ENCODE measurements around the gene ZBTB17. TPM values are rescaled to one million over a fixed set of nuclear protein-coding genes. Genes with fewer than 3 reads are reported as not detected.

ZBTB17 gene
- total RNA-seq, 1 experiment from 2014 or later = 17.4 TPM

- TF ChIP-seq EZH2 (IDR thresholded peaks at IDR 0.05; ENCODE audit: low read depth) = no peak
- no peak for TF ChIP-seq CTCF (conservative IDR thresholded peaks at IDR 0.05)
- Histone ChIP-seq H3K79me2 (ENCODE audit: low read depth) (no peaks in the 10 kb centered on the region), H3K4me3 (no peak overlapping the region), H3K27ac (no peak overlapping the region), H3K27me3 (ENCODE audit: insufficient read depth, low read depth) (no peaks in the 10 kb centered on the region), H3K4me2 (no peak overlapping the region), H4K20me1 (ENCODE audit: insufficient read depth) (no peaks in the 10 kb centered on the region), H2AFZ (no peak overlapping the region), H3F3A (ENCODE audit: insufficient read depth, low read depth) (no peaks in the 10 kb centered on the region), H3K4me1 (replicated peaks; ENCODE audit: insufficient read depth) (no peaks in the 10 kb centered on the region), H3K9me2 (ENCODE audit: insufficient read depth) (no peaks in the 10 kb centered on the region), H3K9me3 (ENCODE audit: insufficient read depth, low read depth) (no peaks in the 10 kb centered on the region), H3K36me3 (ENCODE audit: low read depth) (no peaks in the 10 kb centered on the region)
- DNase-seq = no peak
- CTCF ChIA-PET = interaction anchor here (0.7 kb wide), 1 partner anchor 115 kb away, joined by 3 read pairs; no protein-coding TSS in a partner anchor
- intact Hi-C loops (cut with micrococcal nuclease; ENCODE audit: unreplicated experiment) = no loop called here
- POLR2A ChIA-PET (ENCODE audit: unreplicated experiment) = no interaction called here
- no TSS peak for BruUV-seq (replicated peaks)
Observed at GRCh38 chr1:15966956-15967344, 9.0 kb downstream of the ZBTB17 start.

GRCh38 chr1:15966081-15966955, 9.6 kb downstream of the ZBTB17 start:
- no peaks in the 10 kb centered on the region for H3K79me2 ChIP-seq (ENCODE audit: low read depth)
- H3K4me3 ChIP-seq = no peak overlapping the region
- no peak overlapping the region for H3K27ac ChIP-seq
- no peaks in the 10 kb centered on the region for H3K9me2 ChIP-seq (ENCODE audit: insufficient read depth)
- H3K36me3 ChIP-seq (ENCODE audit: low read depth) = no peaks in the 10 kb centered on the region
- H2AFZ ChIP-seq = no peak overlapping the region
- no peaks in the 10 kb centered on the region for H3K9me3 ChIP-seq (ENCODE audit: insufficient read depth, low read depth)
- intact Hi-C loops (cut with micrococcal nuclease; ENCODE audit: unreplicated experiment) = no loop called here
- POLR2A ChIA-PET (ENCODE audit: unreplicated experiment) = no interaction called here
- BruUV-seq (replicated peaks) = no TSS peak
- TF ChIP-seq EZH2 (IDR thresholded peaks at IDR 0.05; ENCODE audit: low read depth) = no peak
- TF ChIP-seq CTCF (conservative IDR thresholded peaks at IDR 0.05) = no peak
- H3K4me1 ChIP-seq (replicated peaks; ENCODE audit: insufficient read depth) = no peaks in the 10 kb centered on the region
- CTCF ChIA-PET = interaction anchor here (0.7 kb wide), 1 partner anchor 116 kb away, joined by 3 read pairs; no protein-coding TSS in a partner anchor
- H4K20me1 ChIP-seq (ENCODE audit: insufficient read depth) = no peaks in the 10 kb centered on the region
- H3F3A ChIP-seq (ENCODE audit: insufficient read depth, low read depth) = no peaks in the 10 kb centered on the region
- DNase-seq = no peak
- no peak overlapping the region for H3K4me2 ChIP-seq
- no peaks in the 10 kb centered on the region for H3K27me3 ChIP-seq (ENCODE audit: insufficient read depth, low read depth)

- no peaks in the 10 kb centered on the region for H3K27me3 ChIP-seq (ENCODE audit: insufficient read depth, low read depth)
- H3K27ac ChIP-seq = no peak overlapping the region
- DNase-seq = no peak
- intact Hi-C loops (cut with micrococcal nuclease; ENCODE audit: unreplicated experiment) = no loop called here
- TF ChIP-seq CTCF (conservative IDR thresholded peaks at IDR 0.05) (no peak), EZH2 (IDR thresholded peaks at IDR 0.05; ENCODE audit: low read depth) (no peak)
- H3K4me3 ChIP-seq = no peak overlapping the region
- no peaks in the 10 kb centered on the region for H3K9me3 ChIP-seq (ENCODE audit: insufficient read depth, low read depth)
- H4K20me1 ChIP-seq (ENCODE audit: insufficient read depth) = no peaks in the 10 kb centered on the region
- no peaks in the 10 kb centered on the region for H3K36me3 ChIP-seq (ENCODE audit: low read depth)
- H3K4me2 ChIP-seq = no peak overlapping the region
- BruUV-seq (replicated peaks) = no TSS peak
- CTCF ChIA-PET = no interaction called here
- H3K79me2 ChIP-seq (ENCODE audit: low read depth) = no peaks in the 10 kb centered on the region
- no peaks in the 10 kb centered on the region for H3K4me1 ChIP-seq (replicated peaks; ENCODE audit: insufficient read depth)
- H3F3A ChIP-seq (ENCODE audit: insufficient read depth, low read depth) = no peaks in the 10 kb centered on the region
- no peaks in the 10 kb centered on the region for H3K9me2 ChIP-seq (ENCODE audit: insufficient read depth)
- H2AFZ ChIP-seq = no peak overlapping the region
- POLR2A ChIA-PET (ENCODE audit: unreplicated experiment) = no interaction called here
Observed at GRCh38 chr1:15965228-15965767, 10.6 kb downstream of the ZBTB17 start.
